Esophagus muscularis mucosa (tissue), 4 donors: ENCODE measurements around the gene PI4K2B.

ENCODE experiments used
- EP300 ChIP-seq: sonication (generic); formaldehyde crosslinking; IDR thresholded peaks from one replicate; pipeline ENCODE4 v1.6.1; 2017; ENCODE audit warnings: antibody characterized with exemption
- POLR2A ChIP-seq: fragments of 450-650 bp; IDR thresholded peaks from one replicate; pipeline ENCODE4 v1.6.1; 2017; ENCODE audit warnings: antibody characterized with exemption, moderate library complexity, mild to moderate bottlenecking, low read depth
- POLR2AphosphoS5 ChIP-seq, 2 donors: sonication (generic); formaldehyde crosslinking; IDR thresholded peaks; one replicate each; pipeline ENCODE4 v1.6.1; 2017; ENCODE audit warnings: antibody characterized with exemption in 2 of 2
- TF ChIP-seq, protein P1 (sequence below), 3 experiments: fragments of 200-600 bp in 2 of 3; fragments of 450-650 bp in 1 of 3; sonication (generic) in 2 of 3; IDR thresholded peaks; one replicate each; pipeline ENCODE4 v1.5.1; 2017 to 2019; ENCODE audit warnings: antibody characterized with exemption in 3 of 3, mild to moderate bottlenecking in 2 of 3, moderate library complexity in 1 of 3

DNA sequence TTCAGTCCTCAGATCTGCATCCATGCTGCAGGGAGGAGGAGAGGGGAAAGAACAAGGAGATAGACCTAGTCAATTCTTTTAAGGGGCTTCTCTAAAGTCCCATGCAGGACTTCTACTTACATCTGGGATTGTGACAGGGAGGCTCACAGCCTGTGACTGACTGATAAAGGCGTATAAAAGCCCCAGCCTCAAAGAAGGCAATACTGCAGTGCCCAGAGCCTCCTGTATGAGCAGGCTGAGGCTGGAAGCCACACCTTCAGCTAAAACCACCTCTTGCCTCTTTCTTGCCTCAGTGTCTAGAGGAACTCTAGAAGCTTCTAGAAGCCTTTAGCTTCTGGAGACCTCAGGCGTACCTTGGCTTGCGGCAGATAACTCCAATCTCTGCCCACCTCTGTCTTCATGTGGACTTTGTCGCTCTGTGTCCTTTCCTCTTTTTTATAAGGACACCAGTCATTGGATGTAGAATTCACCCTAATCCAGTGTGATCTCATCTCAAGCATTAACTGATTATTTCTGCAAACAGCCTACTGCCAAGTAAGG lies 72.8 kb downstream of the PI4K2B start:
- TF ChIP-seq, protein P1, sequence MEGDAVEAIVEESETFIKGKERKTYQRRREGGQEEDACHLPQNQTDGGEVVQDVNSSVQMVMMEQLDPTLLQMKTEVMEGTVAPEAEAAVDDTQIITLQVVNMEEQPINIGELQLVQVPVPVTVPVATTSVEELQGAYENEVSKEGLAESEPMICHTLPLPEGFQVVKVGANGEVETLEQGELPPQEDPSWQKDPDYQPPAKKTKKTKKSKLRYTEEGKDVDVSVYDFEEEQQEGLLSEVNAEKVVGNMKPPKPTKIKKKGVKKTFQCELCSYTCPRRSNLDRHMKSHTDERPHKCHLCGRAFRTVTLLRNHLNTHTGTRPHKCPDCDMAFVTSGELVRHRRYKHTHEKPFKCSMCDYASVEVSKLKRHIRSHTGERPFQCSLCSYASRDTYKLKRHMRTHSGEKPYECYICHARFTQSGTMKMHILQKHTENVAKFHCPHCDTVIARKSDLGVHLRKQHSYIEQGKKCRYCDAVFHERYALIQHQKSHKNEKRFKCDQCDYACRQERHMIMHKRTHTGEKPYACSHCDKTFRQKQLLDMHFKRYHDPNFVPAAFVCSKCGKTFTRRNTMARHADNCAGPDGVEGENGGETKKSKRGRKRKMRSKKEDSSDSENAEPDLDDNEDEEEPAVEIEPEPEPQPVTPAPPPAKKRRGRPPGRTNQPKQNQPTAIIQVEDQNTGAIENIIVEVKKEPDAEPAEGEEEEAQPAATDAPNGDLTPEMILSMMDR (IDR thresholded peaks at IDR 0.05): no peak
- TF ChIP-seq POLR2A (no peak), EP300 (no peak), POLR2AphosphoS5 (IDR thresholded peaks at IDR 0.05) (no peak)
